ENCODE results near the gene SESN1. TPM values are rescaled to one million over a fixed set of nuclear protein-coding genes. Genes with fewer than 3 reads are reported as not detected.

SESN1 gene
- total RNA-seq, 1 donor from 2014 or later: 13.2 TPM

DNA sequence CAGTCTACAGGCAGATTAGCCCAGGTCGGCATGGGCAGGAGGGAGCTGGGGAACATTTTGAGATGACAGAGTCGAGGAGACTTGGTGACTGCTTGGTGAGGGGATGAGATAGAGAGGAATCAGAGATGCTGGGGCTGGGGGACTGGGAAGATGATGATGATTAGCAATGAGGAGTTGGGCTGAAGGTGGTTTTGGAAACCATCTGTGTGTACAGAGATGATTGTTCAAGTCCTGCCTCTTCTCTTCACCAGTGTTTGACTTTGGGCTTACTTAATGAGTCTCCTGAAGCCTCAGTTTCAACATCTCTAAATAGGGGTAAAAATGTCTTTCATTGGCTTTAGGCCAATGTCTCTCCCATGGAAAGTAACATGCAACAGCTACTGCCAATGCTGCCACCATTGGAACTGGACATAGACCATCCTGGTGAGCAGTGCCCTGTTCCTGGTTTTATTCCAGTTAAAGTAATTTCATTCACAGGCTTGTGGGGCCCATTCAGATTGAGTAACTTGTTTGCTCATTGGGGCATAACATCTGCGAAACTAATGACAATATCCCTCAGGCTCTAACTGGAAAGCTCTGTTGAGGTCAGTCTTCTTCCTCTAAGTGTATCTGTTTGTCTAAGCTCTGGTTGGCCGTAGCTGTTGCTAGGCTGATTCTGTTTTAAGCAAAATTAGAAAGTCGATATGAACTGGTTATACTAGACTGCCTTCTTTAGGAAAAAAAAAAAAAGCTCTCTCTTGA lies 147.4 kb downstream of the SESN1 start:
- peaks cover 21% of the 10 kb centered on the region for H3K4me1 Mint-ChIP-seq (ENCODE audit: unreplicated experiment)
- no peak for DNase-seq (ENCODE audit: extremely low spot score, unreplicated experiment)
- TF ChIP-seq CTCF (IDR thresholded peaks at IDR 0.05): no peak
- no peaks in the 10 kb centered on the region for H3K36me3 Mint-ChIP-seq (ENCODE audit: unreplicated experiment)
- no peaks in the 10 kb centered on the region for H3K27me3 Mint-ChIP-seq (ENCODE audit: unreplicated experiment)
- H3K9me3 Mint-ChIP-seq (ENCODE audit: unreplicated experiment): no peaks in the 10 kb centered on the region
- H3K27ac Mint-ChIP-seq (ENCODE audit: unreplicated experiment): peak overlapping the region; percentile 48
- H3K4me3 Mint-ChIP-seq (ENCODE audit: unreplicated experiment): no peak overlapping the region

- no peaks in the 10 kb centered on the region for H3K27me3 Mint-ChIP-seq (ENCODE audit: unreplicated experiment)
- H3K36me3 Mint-ChIP-seq (ENCODE audit: unreplicated experiment): no peaks in the 10 kb centered on the region
- H3K4me3 Mint-ChIP-seq (ENCODE audit: unreplicated experiment): no peak overlapping the region
- H3K9me3 Mint-ChIP-seq (ENCODE audit: unreplicated experiment): no peaks in the 10 kb centered on the region
- no peak for DNase-seq (ENCODE audit: extremely low spot score, unreplicated experiment)
- no peak for TF ChIP-seq CTCF (IDR thresholded peaks at IDR 0.05)
- peaks cover 21% of the 10 kb centered on the region for H3K4me1 Mint-ChIP-seq (ENCODE audit: unreplicated experiment)
- peak overlapping the region; percentile 12 for H3K27ac Mint-ChIP-seq (ENCODE audit: unreplicated experiment)
These were observed 148.0 kb downstream of the SESN1 start for GRCh38 chr6:108946695-108947094.

GRCh38 chr6:108945681-108946159 lies 148.9 kb downstream of the SESN1 start:
- Mint-ChIP-seq H3K36me3 (ENCODE audit: unreplicated experiment) (no peaks in the 10 kb centered on the region), H3K27ac (ENCODE audit: unreplicated experiment) (no peak overlapping the region), H3K27me3 (ENCODE audit: unreplicated experiment) (no peaks in the 10 kb centered on the region), H3K4me3 (ENCODE audit: unreplicated experiment) (no peak overlapping the region), H3K9me3 (ENCODE audit: unreplicated experiment) (no peaks in the 10 kb centered on the region), H3K4me1 (ENCODE audit: unreplicated experiment) (peaks cover 21% of the 10 kb centered on the region)
- no peak for DNase-seq (ENCODE audit: extremely low spot score, unreplicated experiment)
- TF ChIP-seq CTCF (IDR thresholded peaks at IDR 0.05): no peak

DNA sequence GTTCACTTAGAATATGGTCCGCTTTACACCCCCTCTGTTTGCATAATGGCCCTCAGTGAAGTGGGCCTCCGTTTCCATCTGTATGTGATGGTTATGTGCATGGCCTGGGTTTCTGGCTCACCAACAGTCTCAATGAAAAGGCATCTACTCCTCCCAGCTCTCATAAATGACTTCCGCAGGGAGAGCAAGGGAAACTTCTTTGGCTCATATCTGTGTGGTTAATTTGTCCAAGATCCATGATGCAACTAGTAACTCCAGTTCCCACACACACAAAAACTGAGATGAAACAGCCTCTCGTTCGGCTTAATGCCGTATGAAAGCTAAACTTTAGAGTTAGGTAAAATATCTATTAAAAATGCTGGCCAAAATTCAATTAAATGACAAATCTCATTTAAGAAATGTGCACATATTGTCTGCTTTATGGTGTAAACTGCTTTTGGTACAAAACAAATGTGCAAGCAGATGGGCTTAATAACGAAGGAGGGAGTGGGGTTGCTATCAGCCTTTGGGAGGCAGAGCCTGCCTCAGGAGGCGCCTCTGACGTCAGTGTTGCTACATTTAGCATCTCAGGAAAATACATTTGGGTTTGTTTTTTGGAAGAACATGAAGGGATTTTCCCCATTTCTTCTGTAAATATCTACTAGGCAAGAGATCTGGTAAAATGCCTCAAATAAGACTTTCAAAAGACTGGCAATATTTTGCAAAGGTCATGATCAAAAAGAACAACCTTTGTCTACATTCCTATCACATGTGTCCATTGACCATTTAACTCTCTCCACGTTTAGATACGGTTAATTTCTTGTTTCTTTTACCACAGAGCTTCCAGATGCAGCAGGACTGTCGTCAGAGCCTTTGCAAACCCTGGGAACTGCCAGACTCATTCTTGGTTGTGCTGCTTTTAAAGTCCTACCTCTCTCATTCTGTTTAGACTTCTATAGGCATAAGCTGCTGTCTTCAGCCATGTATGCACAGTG lies 149.7 kb downstream of the SESN1 start:
- Mint-ChIP-seq H3K4me3 (ENCODE audit: unreplicated experiment) (no peak overlapping the region), H3K9me3 (ENCODE audit: unreplicated experiment) (no peaks in the 10 kb centered on the region), H3K27me3 (ENCODE audit: unreplicated experiment) (no peaks in the 10 kb centered on the region), H3K27ac (ENCODE audit: unreplicated experiment) (no peak overlapping the region), H3K4me1 (ENCODE audit: unreplicated experiment) (peaks cover 21% of the 10 kb centered on the region), H3K36me3 (ENCODE audit: unreplicated experiment) (no peaks in the 10 kb centered on the region)
- no peak for TF ChIP-seq CTCF (IDR thresholded peaks at IDR 0.05)
- DNase-seq (ENCODE audit: extremely low spot score, unreplicated experiment): no peak

GRCh38 chr6:108944071-108944470 lies 150.6 kb downstream of the SESN1 start:
- Mint-ChIP-seq H3K27me3 (ENCODE audit: unreplicated experiment) (no peaks in the 10 kb centered on the region), H3K27ac (ENCODE audit: unreplicated experiment) (no peak overlapping the region), H3K36me3 (ENCODE audit: unreplicated experiment) (peaks cover 2% of the 10 kb centered on the region), H3K9me3 (ENCODE audit: unreplicated experiment) (no peaks in the 10 kb centered on the region), H3K4me1 (ENCODE audit: unreplicated experiment) (peaks cover 21% of the 10 kb centered on the region), H3K4me3 (ENCODE audit: unreplicated experiment) (no peak overlapping the region)
- no peak for DNase-seq (ENCODE audit: extremely low spot score, unreplicated experiment)
- no peak for TF ChIP-seq CTCF (IDR thresholded peaks at IDR 0.05)

Data from osteocyte (in vitro differentiated cells).